ENCODE data around the gene SNAI3. TPM values are rescaled to one million over a fixed set of nuclear protein-coding genes. Genes with fewer than 3 reads are reported as not detected.
"Not testable (repeated sequence)": the region's sequence is repeated elsewhere in the genome, so short reads cannot be mapped to it uniquely, and the experiment has no call there.

The SNAI3 gene
- total RNA-seq, 2 experiments from 2014 or later, result 14.4 to 15.0 TPM

DNA sequence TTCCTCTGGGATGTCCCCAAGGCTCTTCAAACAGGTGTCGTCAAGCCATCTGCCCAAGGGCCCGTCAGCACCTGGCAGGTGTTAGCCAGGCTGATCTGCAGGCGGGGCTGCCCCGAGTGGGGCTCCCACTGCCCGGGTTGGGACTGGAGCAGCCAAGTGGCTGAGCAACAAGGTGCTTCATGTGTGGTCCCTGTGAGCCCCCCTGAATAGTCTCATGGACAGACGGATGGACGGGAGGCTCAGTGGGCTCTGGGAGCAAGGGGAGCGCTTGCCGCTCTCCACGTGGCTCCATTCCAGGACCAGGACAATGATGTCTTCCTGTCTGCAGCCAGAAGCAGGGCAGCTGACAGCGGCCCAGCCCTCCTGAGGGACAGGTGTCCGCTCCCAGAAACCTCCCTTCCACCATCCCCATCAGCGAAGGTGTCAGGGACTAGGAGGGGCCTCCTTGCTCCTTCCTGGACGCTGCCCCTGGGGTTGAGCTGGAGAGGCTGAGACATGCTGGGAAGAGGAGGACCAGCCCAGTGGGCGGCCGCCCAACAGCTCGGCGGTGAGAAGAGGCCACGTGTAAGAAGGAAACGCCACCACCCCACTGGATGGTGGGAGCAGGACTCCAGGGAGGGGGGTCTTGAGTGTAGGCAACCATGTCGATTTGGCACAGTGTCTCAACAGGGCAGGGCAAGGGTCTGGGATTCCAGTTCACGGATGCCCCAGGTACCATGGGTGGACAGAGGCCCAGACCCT is 9.6 kb downstream of the SNAI3 start:
- no peaks in the 10 kb centered on the region for H3K27me3 Mint-ChIP-seq
- H3K4me3 Mint-ChIP-seq, result no peak overlapping the region
- H3K36me3 Mint-ChIP-seq, result peaks cover 7% of the 10 kb centered on the region
- DNase-seq, result no peak
- no peaks in the 10 kb centered on the region for H3K9me3 Mint-ChIP-seq
- no peak for ATAC-seq (ENCODE audit: low read depth)
- POLR2A ChIA-PET, result interaction anchor here (1.2 kb wide), 1 partner anchor 13 kb away, joined by 3 read pairs; no protein-coding TSS in a partner anchor
- peaks cover 11% of the 10 kb centered on the region for H3K4me1 Mint-ChIP-seq
- no peak overlapping the region for H3K27ac Mint-ChIP-seq

DNA sequence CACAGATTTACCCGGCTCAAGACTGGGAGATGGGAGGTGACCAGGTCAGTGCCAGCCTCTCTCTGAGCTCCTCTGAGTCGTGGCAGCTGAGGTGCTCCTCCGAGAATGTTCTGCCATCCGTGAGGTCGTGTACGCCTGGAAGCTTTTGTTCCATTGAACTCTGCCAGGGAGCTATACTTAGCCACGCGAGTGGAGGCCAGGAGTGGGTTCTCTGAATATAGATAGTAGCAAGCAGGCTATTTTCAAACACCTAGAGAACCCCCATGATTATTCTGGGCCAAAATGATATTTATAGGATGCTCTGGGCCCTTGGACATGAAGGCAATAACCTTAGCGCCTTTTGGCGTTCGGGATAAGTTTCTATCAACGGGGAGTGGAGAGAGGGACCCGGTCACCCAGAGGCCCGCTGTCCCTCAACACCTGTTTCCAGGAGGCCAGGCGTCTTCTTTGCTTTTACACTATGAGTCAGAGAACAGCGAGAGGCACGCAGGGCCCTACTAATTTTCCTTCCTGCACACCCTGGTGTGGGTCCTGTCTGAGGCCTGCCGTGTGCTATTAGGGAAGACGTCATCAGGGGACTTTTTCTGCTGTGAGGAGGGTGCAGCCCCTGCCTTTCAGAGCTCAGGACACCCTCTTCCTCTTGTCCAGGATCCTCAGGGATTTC is 12.5 kb downstream of the SNAI3 start:
- Mint-ChIP-seq H3K4me1 (no peaks in the 10 kb centered on the region), H3K27me3 (no peaks in the 10 kb centered on the region), H3K27ac (peak overlapping the region; percentile 25), H3K9me3 (no peaks in the 10 kb centered on the region), H3K4me3 (no peak overlapping the region), H3K36me3 (no peaks in the 10 kb centered on the region)
- DNase-seq (no peak), ATAC-seq (ENCODE audit: low read depth) (no peak)
- POLR2A ChIA-PET, result interaction anchor here (0.5 kb wide), 1 partner anchor 13 kb away, joined by 3 read pairs; no protein-coding TSS in a partner anchor

DNA sequence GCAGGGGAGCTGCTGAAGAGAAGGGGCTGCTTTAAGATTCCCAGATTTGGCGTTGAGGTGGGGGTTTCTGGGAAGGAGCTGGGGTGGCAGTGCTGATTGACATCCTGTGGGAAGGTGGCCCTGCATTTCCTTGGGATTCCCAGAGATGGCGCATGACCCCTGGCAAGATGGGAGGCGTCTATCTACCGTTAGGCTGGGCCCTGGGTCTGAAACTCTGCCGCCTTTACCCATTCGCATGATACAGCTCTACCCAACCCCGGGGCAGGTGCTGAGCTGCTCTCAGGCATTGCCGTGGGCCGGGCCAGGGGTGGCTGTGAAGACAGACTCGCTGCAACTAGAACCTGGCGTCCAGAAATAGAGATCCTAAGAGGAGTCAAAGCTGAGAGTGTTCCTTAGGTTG is 13.5 kb downstream of the SNAI3 start:
- POLR2A ChIA-PET, result interaction anchor here (0.8 to 2.5 kb wide), 2 partner anchors 8 to 9 kb away, joined by 3 to 17 read pairs; no protein-coding TSS in a partner anchor

DNA sequence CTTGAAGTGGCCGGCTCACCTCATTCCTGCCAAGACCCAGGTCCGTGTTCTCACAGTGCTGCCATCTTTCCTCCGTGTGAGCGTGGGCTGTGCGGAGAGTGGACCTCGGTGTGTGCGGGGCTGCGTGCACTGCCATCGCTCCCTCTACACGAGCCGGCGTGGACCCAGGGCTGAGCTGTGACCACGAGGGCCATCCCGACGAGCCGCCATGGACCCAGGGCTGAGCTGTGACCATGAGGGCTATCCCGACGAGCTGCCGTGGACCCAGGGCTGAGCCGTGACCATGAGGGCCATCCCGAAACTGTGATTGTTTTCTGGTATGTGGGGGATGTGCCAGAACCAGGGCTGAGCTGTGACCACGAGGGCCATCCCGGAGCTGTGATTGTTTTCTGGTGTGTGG is 14.5 kb downstream of the SNAI3 start:
- POLR2A ChIA-PET, result interaction anchor here (0.8 to 2.5 kb wide), 2 partner anchors 8 to 9 kb away, joined by 3 to 17 read pairs; no protein-coding TSS in a partner anchor
- Mint-ChIP-seq H3K27ac (no peak overlapping the region), H3K4me3 (no peak overlapping the region), H3K27me3 (no peaks in the 10 kb centered on the region), H3K9me3 (no peaks in the 10 kb centered on the region), H3K4me1 (peaks cover 2% of the 10 kb centered on the region), H3K36me3 (peaks cover 5% of the 10 kb centered on the region)
- no peak for ATAC-seq (ENCODE audit: low read depth)
- no peak for DNase-seq

More for the DNA sequence above, 13.5 kb downstream of the SNAI3 start:
- Mint-ChIP-seq H3K4me1 (peaks cover 2% of the 10 kb centered on the region), H3K36me3 (peaks cover 5% of the 10 kb centered on the region), H3K27ac (no peak overlapping the region), H3K9me3 (no peaks in the 10 kb centered on the region), H3K27me3 (no peaks in the 10 kb centered on the region), H3K4me3 (no peak overlapping the region)
- ATAC-seq (ENCODE audit: low read depth) (no peak), DNase-seq (no peak)

DNA sequence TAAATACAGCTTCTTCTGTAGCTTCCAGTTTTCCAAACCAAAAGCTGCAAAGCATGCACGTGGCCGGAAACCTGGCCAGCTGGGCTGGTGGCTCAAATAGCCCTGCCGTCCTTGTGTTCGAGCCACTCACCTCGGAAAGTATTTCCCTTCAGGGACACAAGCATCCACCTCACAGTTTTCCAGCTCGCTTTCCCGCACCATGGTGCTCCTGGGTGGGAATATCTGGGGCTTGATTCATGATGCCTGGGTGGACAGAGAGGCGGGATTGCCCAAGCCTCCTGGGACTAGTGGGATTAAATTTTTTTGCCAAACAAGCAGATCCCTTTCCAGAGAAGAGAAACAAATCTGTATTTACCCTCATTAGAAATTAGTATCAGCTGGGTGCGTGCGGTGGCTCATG is 16.3 kb downstream of the SNAI3 start:
- Mint-ChIP-seq H3K36me3 (peaks cover 8% of the 10 kb centered on the region), H3K9me3 (no peaks in the 10 kb centered on the region), H3K27me3 (no peaks in the 10 kb centered on the region), H3K4me3 (no peak overlapping the region), H3K27ac (no peak overlapping the region), H3K4me1 (peaks cover 3% of the 10 kb centered on the region)
- ATAC-seq (ENCODE audit: low read depth) (no peak), DNase-seq (no peak)
- POLR2A ChIA-PET, result interaction anchor here (0.5 kb wide), 1 partner anchor 133 kb away, joined by 4 read pairs; no protein-coding TSS in a partner anchor

DNA sequence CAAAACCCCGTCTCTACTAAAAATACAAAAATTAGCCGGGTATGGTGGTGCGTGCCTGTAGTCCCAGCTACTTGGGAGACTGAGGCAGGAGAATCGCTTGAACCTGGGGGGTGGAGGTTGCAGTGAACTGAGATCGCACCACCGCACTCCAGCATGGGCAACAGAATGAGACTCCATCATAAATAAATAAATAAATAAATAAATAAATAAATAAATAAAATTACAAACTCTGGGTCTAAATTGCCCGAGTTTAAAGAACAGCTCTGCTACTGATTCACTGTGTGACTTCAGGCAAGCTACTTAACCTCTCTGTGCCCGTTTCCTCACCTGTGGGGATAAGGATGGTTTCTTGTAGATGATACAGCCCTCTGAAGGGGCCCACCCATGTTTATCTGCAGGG is 16.8 kb downstream of the SNAI3 start:
- ATAC-seq (ENCODE audit: low read depth); H3K9me3 Mint-ChIP-seq; H3K4me3 Mint-ChIP-seq; H3K27ac Mint-ChIP-seq; DNase-seq; H3K4me1 Mint-ChIP-seq; H3K36me3 Mint-ChIP-seq; POLR2A ChIA-PET; H3K27me3 Mint-ChIP-seq: not testable (repeated sequence)

DNA sequence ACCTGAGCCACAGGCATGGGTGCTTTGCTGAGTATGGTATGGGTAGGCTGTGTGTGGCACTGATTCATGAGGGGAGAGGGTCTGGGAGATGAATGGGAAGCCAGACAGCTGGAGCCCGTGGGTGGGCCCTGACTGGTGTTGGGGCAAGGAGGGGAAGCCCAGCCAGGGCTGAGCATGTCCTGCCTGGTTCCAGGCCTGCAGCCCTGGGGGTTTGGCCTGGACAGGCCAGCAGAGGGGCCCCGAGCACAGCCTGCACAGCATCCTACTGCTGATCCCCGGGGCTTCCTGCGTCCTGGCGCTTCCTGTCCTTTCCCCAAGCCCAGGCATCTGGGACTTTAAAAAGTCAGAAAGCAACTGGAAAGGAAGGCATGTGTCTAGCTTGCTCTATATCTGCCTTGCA is 18.8 kb downstream of the SNAI3 start:
- ATAC-seq (ENCODE audit: low read depth) (no peak), DNase-seq (no peak)
- Mint-ChIP-seq H3K9me3 (no peaks in the 10 kb centered on the region), H3K36me3 (peaks cover 8% of the 10 kb centered on the region), H3K4me1 (peaks cover 8% of the 10 kb centered on the region), H3K27me3 (no peaks in the 10 kb centered on the region), H3K27ac (no peak overlapping the region), H3K4me3 (no peak overlapping the region)
- POLR2A ChIA-PET, result no interaction called here

DNA sequence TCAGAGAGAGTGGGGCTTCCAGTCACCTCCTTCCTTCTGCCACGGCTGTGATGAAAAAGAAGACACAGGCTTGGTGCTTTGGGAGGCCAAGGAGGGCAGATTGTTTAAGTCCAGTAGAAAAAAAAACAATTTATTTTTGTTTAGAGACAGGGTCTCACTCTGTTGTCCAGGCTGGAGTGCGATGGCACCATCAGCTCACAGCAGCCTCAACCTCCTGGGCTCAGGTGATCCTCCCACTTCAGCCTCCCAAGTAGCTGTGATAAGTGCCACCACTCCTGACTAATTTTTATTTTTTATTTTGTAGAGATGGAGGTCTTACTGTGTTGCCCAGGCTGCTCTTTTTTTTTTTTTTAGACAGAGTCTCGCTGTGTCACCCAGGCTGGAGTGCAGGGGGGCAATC is 20.7 kb downstream of the SNAI3 start:
- POLR2A ChIA-PET, result interaction anchor here (0.7 to 3.5 kb wide), 3 partner anchors 14 to 37 kb away, joined by 3 to 32 read pairs (median 5); no protein-coding TSS in a partner anchor
- Mint-ChIP-seq H3K4me1 (peaks cover 17% of the 10 kb centered on the region), H3K9me3 (no peaks in the 10 kb centered on the region), H3K27ac (no peak overlapping the region), H3K27me3 (no peaks in the 10 kb centered on the region), H3K36me3 (peaks cover 8% of the 10 kb centered on the region), H3K4me3 (no peak overlapping the region)
- DNase-seq (no peak), ATAC-seq (ENCODE audit: low read depth) (no peak)

DNA sequence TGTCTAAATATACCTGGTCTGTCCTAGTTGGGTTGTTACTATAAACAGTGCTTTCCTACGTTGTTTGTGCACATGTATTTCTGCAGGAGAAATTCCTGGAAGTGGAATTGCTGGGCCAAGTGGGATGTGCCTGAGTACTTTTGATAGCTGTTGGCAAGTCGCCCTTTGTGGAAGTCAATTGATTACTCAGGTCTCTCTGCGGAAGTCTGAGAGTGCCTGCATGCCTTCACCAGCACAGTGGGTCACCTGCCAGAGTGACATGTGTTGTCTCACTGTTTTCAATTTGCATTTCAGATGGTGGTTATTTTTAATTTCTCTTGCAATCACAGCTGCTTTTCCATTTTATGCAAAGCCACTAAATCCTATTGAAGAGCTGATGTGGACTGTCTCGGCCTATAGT is 21.2 kb downstream of the SNAI3 start:
- POLR2A ChIA-PET, result interaction anchor here (0.7 to 3.5 kb wide), 6 partner anchors 15 to 37 kb away, joined by 3 to 32 read pairs (median 4); no protein-coding TSS in a partner anchor
- peaks cover 17% of the 10 kb centered on the region for H3K4me1 Mint-ChIP-seq
- H3K27ac Mint-ChIP-seq, result no peak overlapping the region
- H3K27me3 Mint-ChIP-seq, result no peaks in the 10 kb centered on the region
- peak overlapping the region; percentile 20 for H3K4me3 Mint-ChIP-seq
- no peaks in the 10 kb centered on the region for H3K9me3 Mint-ChIP-seq
- DNase-seq, result no peak
- no peak for ATAC-seq (ENCODE audit: low read depth)
- peaks cover 8% of the 10 kb centered on the region for H3K36me3 Mint-ChIP-seq

DNA sequence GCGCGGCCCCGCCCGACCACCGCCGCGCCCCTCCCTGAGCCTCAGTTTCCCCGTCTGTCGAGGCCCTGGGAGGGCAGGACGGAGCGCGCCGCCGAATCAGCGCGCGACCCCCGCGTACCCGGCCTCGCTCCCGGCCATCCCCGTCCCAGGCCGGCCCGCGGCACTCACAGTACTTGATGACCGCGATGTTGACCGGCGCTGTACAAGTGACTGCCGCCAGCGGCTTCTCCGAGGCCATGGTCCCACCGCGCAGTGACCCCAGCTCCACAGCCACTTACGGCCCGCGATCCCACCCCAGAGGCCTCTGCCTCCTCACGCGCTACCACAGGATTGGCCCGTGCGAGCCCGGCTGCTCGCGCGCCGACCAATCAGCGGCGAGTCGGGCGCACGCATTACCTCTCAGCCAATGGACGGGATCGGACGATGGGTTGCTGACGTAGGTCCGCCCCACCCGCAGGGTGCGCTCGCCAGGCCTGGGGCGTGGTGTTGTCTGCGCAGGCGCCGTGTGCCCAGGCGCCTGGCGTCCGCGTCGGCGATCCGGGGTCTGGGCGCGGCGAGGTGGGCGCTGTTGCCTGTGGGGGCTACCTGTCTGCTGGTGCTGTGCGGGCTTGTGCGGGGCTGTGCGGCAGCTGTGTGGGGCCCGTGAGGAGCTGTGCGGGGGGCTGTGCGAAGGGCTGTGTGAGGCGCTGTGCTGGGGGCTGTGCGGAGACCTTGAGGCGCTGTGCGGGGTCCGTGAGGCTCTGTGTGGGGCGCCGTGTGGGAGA is 23.3 kb downstream of the SNAI3 start, which contains the start of gene MVD:
Gene MVD, minus strand, starts transcription at position 249 of the 764 bp plus-strand sequence. Its CDS starts 11 bp downstream, at position 238.
- Mint-ChIP-seq H3K4me1 (peaks cover 16% of the 10 kb centered on the region), H3K4me3 (peak within 1 kb of the TSS; percentile 97), H3K9me3 (no peaks in the 10 kb centered on the region), H3K27ac (peak within 1 kb of the TSS; percentile 94), H3K27me3 (no peaks in the 10 kb centered on the region), H3K36me3 (peaks cover 3% of the 10 kb centered on the region)
- ATAC-seq (ENCODE audit: low read depth) (peak; percentile 99), DNase-seq (peak; percentile 94)
- POLR2A ChIA-PET, result interaction anchor here (0.7 to 3.5 kb wide), 9 partner anchors 9 to 133 kb away, joined by 3 to 32 read pairs (median 3); partner anchors contain the start of genes CYBA and SNAI3

DNA sequence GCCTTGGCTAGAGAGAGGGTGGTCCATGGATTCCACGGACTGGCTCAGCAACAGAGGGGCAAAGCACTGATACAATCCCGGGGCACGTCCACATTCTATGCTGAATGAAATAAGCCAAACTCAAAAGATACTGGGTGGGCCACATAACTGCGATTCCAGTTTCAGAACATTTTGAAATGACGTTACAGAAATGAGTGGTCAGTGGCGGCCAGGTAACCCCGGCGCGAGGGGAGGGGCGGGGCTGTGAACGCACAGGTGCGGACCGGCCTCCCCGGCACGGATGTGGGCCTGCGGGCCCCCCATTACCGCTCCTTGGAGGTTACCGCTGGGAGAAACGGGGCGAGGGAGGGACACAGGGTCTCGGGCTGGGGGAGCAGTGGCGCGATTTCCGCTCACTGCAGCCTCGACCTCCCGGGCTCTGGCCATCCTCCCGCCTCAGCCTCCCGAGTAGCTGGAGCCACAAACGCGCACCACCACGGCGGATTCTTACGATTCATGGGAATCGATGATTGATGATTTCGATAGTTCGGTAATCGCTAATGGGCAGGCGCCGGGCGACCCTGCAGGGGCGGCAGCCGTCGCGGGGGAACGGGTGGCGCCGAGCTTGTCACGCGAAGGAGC is 24.0 kb downstream of the SNAI3 start:
- H3K36me3 Mint-ChIP-seq, result peaks cover 3% of the 10 kb centered on the region
- peak overlapping the region; percentile 79 for H3K27ac Mint-ChIP-seq
- peaks cover 16% of the 10 kb centered on the region for H3K4me1 Mint-ChIP-seq
- H3K27me3 Mint-ChIP-seq, result no peaks in the 10 kb centered on the region
- peak overlapping the region; percentile 97 for H3K4me3 Mint-ChIP-seq
- ATAC-seq (ENCODE audit: low read depth) (peak; percentile 0), DNase-seq (peak; percentile 54)
- POLR2A ChIA-PET, result interaction anchor here (0.7 to 3.5 kb wide), 7 partner anchors 12 to 133 kb away, joined by 3 to 32 read pairs (median 4); partner anchors contain the start of gene CYBA
- no peaks in the 10 kb centered on the region for H3K9me3 Mint-ChIP-seq

DNA sequence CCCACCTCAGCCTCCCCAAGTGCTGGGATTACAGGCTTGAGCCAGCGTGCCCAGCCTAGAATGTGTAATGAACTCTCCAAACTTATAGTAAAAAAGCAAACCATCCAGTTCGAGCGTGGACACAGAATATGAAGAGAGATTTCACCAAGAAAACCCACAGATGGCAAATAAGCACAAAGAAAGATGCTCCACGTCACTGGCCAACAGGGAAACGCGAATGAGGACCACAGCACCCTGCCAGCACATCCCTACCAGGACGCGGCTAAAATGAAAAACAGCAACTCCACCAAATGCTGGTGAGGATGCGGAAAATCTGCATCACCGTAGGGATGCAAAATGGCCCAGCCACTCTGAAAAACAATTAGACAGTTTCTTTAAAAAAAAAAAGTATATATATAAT is 24.8 kb downstream of the SNAI3 start:
- peak overlapping the region; percentile 40 for H3K4me3 Mint-ChIP-seq
- H3K36me3 Mint-ChIP-seq, result peaks cover 3% of the 10 kb centered on the region
- ATAC-seq (ENCODE audit: low read depth), result no peak
- H3K4me1 Mint-ChIP-seq, result peaks cover 16% of the 10 kb centered on the region
- H3K27me3 Mint-ChIP-seq, result no peaks in the 10 kb centered on the region
- H3K27ac Mint-ChIP-seq, result no peak overlapping the region
- no peaks in the 10 kb centered on the region for H3K9me3 Mint-ChIP-seq
- no peak for DNase-seq
- POLR2A ChIA-PET, result interaction anchor here (2.1 kb wide), 1 partner anchor 11 kb away, joined by 15 read pairs; the partner anchor contains the start of gene CYBA
